Activated CD8-positive, alpha-beta memory T cell treated with anti-CD3 and anti-CD28 coated beads for 1 hour (primary cell): ENCODE results near the gene UBA52.

Experiments used
- DNase-seq, 2 donors: peaks; one replicate each; pipeline ENCODE4 v3.0.0-alpha.2; 2020; ENCODE audit warnings: low read depth in 1 of 2; ENCODE audit errors: extremely low read depth in 1 of 2

UBA52 gene

GRCh38 chr19:18607226-18608101 lies 35.8 kb downstream of the UBA52 start:
- DNase-seq = no peak

GRCh38 chr19:18608102-18608804 lies 36.6 kb downstream of the UBA52 start:
- no peak for DNase-seq

GRCh38 chr19:18608805-18609716 lies 37.4 kb downstream of the UBA52 start:
- DNase-seq = no peak

- no peak for DNase-seq
Observed at GRCh38 chr19:18609717-18610051, 38.0 kb downstream of the UBA52 start.

- DNase-seq = no peak
Observed at GRCh38 chr19:18610245-18610555, 38.5 kb downstream of the UBA52 start.

- no peak for DNase-seq
Observed at GRCh38 chr19:18610556-18611326, 39.1 kb downstream of the UBA52 start.

GRCh38 chr19:18611327-18612050 lies 39.8 kb downstream of the UBA52 start:
- DNase-seq = no peak

- no peak for DNase-seq
Observed at GRCh38 chr19:18612051-18612771, 40.6 kb downstream of the UBA52 start.

GRCh38 chr19:18612772-18613588 lies 41.3 kb downstream of the UBA52 start, which contains the start of gene TMEM59L:
TMEM59L (plus strand) TSS chr19:18612870; CDS start chr19:18612959, 89 bp downstream.
- no peak for DNase-seq

- DNase-seq = no peak
Observed at GRCh38 chr19:18613589-18614234, 42.1 kb downstream of the UBA52 start.

GRCh38 chr19:18616023-18616422 lies 44.4 kb downstream of the UBA52 start:
- DNase-seq = no peak

- DNase-seq = no peak
Observed at GRCh38 chr19:18617562-18617961, 45.9 kb downstream of the UBA52 start.

- no peak for DNase-seq
Observed at GRCh38 chr19:18618236-18618635, 46.6 kb downstream of the UBA52 start.

- no peak for DNase-seq
Observed at GRCh38 chr19:18620311-18620710, 48.7 kb downstream of the UBA52 start.

- DNase-seq = no peak
Observed at GRCh38 chr19:18620902-18621301, 49.2 kb downstream of the UBA52 start.

GRCh38 chr19:18626906-18627305 lies 55.2 kb downstream of the UBA52 start:
- no peak for DNase-seq
